Sigmoid colon (tissue), 4 donors: ENCODE measurements around the gene BCKDK.

Experiments
- EP300 ChIP-seq, 4 donors: sonication (generic); formaldehyde crosslinking; IDR thresholded peaks; one replicate each; pipeline ENCODE4 v1.6.1; 2017; ENCODE audit warnings: antibody characterized with exemption in 4 of 4
- POLR2A ChIP-seq, 2 donors: fragments of 450-650 bp; IDR thresholded peaks; one replicate each; pipeline ENCODE4 v1.6.1; 2016; ENCODE audit warnings: antibody characterized with exemption in 2 of 2, mild to moderate bottlenecking in 2 of 2, moderate library complexity in 2 of 2
- POLR2AphosphoS5 ChIP-seq, 4 donors: sonication (generic); formaldehyde crosslinking; IDR thresholded peaks; one replicate each; pipeline ENCODE4 v1.6.1; 2017; ENCODE audit warnings: antibody characterized with exemption in 4 of 4
- TF ChIP-seq, protein P1 (sequence below), 4 experiments: fragments of 450-650 bp in 3 of 4; fragments of 200-600 bp in 1 of 4; IDR thresholded peaks; one replicate each; pipeline ENCODE4 v1.5.1; 2016 to 2019; ENCODE audit warnings: antibody characterized with exemption in 4 of 4, mild to moderate bottlenecking in 3 of 4, moderate library complexity in 2 of 4

DNA sequence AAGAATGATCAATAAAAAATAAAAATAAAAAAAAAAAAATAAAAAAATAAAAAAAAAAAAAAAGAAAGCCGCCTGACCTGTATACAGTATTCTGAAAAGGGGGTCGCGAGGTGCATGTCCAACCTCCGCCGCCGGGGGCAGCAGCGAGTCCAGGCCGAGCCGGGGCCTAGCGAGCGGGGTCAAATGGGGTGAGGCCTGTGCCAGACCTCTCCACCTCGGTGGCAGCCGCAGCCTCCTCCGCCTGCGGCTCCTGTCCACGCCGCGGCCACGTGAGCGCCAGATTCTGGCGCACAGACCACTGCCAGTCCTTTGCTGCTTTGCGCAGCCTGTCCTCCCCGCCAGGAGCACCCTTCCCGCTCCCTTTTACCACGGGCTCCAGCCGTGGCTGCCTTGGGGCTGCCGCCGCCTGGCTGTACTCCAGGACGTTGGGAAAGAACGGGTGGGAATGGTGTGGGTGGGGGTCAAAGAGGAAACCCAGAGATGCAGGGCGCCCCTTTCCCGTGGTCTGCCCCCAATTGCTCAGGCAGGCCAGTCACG lies 2.4 kb upstream of the BCKDK start:
- TF ChIP-seq, protein P1, sequence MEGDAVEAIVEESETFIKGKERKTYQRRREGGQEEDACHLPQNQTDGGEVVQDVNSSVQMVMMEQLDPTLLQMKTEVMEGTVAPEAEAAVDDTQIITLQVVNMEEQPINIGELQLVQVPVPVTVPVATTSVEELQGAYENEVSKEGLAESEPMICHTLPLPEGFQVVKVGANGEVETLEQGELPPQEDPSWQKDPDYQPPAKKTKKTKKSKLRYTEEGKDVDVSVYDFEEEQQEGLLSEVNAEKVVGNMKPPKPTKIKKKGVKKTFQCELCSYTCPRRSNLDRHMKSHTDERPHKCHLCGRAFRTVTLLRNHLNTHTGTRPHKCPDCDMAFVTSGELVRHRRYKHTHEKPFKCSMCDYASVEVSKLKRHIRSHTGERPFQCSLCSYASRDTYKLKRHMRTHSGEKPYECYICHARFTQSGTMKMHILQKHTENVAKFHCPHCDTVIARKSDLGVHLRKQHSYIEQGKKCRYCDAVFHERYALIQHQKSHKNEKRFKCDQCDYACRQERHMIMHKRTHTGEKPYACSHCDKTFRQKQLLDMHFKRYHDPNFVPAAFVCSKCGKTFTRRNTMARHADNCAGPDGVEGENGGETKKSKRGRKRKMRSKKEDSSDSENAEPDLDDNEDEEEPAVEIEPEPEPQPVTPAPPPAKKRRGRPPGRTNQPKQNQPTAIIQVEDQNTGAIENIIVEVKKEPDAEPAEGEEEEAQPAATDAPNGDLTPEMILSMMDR (IDR thresholded peaks at IDR 0.05): peak; percentile 70 to 86 (median 80)
- TF ChIP-seq POLR2A (IDR thresholded peaks at IDR 0.05): no peak
- TF ChIP-seq EP300 (IDR thresholded peaks at IDR 0.05): peak in 1 of 4 donors; percentile 71
- peak; percentile 46 to 75 (median 58) for TF ChIP-seq POLR2AphosphoS5 (IDR thresholded peaks at IDR 0.05)
